Right atrium auricular region (tissue), 2 donors: ENCODE measurements around the gene FNIP2. TPM values are rescaled to one million over a fixed set of nuclear protein-coding genes. Genes with fewer than 3 reads are reported as not detected.
"Not testable (repeated sequence)": the region's sequence is repeated elsewhere in the genome, so short reads cannot be mapped to it uniquely, and the experiment has no call there.

Experiments used
- DNase-seq: peaks from one replicate; pipeline ENCODE4 v3.0.0-alpha.2; 2019; ENCODE audit warnings: low spot score
- H3K27ac ChIP-seq, 2 donors: fragments of 200-600 bp; sonication (generic); 1 replicate in 1 of 2; 2 replicates in 1 of 2; pipeline ENCODE4 v1.5.1; 2016 to 2019
- H3K27me3 ChIP-seq, 2 donors: fragments of 200-600 bp; sonication (generic); one replicate each; pipeline versions ENCODE4 v1.5.1 to v1.6.0; 2017 to 2019
- H3K36me3 ChIP-seq: fragments of 200-600 bp; sonication (generic); one replicate; pipeline ENCODE4 v1.5.1; 2016
- H3K4me1 ChIP-seq, 2 donors: fragments of 200-600 bp; sonication (generic); one replicate each; pipeline versions ENCODE4 v1.5.1 to v1.6.0; 2017 to 2019
- H3K4me3 ChIP-seq, 2 donors: fragments of 200-600 bp; sonication (generic); 1 replicate in 1 of 2; 2 replicates in 1 of 2; pipeline ENCODE4 v1.5.1; 2017 to 2019; ENCODE audit warnings: mild to moderate bottlenecking in 1 of 2, moderate library complexity in 1 of 2
- H3K9me3 ChIP-seq, 2 donors: fragments of 200-600 bp; sonication (generic); one replicate each; pipeline ENCODE4 v1.5.1; 2019
- total RNA-seq, 2 donors: library from RNA; depleted of rRNA; stranded (reverse); fragments of >200 nt; gene quantifications; one replicate each; pipeline ENCODE4 v1.1.0, GENCODE V29; 2016
- TF ChIP-seq, protein P1 (sequence below), 2 donors: fragments of 200-600 bp; sonication (generic); IDR thresholded peaks; one replicate each; pipeline ENCODE4 v1.5.1; 2019; ENCODE audit warnings: antibody characterized with exemption in 2 of 2

The FNIP2 gene
- total RNA-seq, 2 donors from 2014 or later: 38.3 to 42.4 TPM

DNA sequence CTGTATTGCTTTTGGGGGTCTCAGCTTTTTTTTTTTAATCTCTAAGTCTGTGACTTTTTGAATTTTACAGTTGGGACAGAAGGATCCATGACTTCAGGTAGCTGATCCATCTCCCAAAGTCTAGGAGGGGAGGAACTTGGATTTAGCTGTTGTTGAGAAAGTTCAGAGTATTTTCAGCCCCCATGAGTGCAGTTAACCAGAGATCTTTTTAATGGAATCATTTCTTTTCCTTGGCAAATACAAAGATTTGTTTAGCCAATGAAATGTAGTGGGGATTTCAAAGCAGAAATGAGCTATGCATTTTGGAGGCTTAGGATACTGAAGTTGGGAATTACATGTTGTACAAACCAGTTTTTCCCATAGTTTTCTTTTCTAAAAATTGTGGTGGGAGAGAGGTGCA lies 18.1 kb downstream of the FNIP2 start:
- Histone ChIP-seq H3K9me3 (no peaks in the 10 kb centered on the region), H3K27ac (peak overlapping the region; percentile 66 to 73), H3K4me1 (peaks cover 0 to 84% of the 10 kb centered on the region in 2 donors), H3K27me3 (no peaks in the 10 kb centered on the region), H3K36me3 (no peaks in the 10 kb centered on the region), H3K4me3 (no peak overlapping the region)
- TF ChIP-seq, protein P1, sequence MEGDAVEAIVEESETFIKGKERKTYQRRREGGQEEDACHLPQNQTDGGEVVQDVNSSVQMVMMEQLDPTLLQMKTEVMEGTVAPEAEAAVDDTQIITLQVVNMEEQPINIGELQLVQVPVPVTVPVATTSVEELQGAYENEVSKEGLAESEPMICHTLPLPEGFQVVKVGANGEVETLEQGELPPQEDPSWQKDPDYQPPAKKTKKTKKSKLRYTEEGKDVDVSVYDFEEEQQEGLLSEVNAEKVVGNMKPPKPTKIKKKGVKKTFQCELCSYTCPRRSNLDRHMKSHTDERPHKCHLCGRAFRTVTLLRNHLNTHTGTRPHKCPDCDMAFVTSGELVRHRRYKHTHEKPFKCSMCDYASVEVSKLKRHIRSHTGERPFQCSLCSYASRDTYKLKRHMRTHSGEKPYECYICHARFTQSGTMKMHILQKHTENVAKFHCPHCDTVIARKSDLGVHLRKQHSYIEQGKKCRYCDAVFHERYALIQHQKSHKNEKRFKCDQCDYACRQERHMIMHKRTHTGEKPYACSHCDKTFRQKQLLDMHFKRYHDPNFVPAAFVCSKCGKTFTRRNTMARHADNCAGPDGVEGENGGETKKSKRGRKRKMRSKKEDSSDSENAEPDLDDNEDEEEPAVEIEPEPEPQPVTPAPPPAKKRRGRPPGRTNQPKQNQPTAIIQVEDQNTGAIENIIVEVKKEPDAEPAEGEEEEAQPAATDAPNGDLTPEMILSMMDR (IDR thresholded peaks at IDR 0.05): no peak
- DNase-seq: no peak

GRCh38 chr4:158787709-158788475 lies 19.1 kb downstream of the FNIP2 start:
- Histone ChIP-seq H3K4me1 (peaks cover 0 to 83% of the 10 kb centered on the region in 2 donors), H3K27me3 (no peaks in the 10 kb centered on the region), H3K4me3 (no peak overlapping the region), H3K36me3 (no peaks in the 10 kb centered on the region), H3K27ac (peak overlapping the region; percentile 66 to 73), H3K9me3 (no peaks in the 10 kb centered on the region)
- no peak for DNase-seq
- TF ChIP-seq, protein P1 (IDR thresholded peaks at IDR 0.05): no peak

- DNase-seq: no peak
- no peaks in the 10 kb centered on the region for H3K9me3 ChIP-seq
- H3K27me3 ChIP-seq: no peaks in the 10 kb centered on the region
- TF ChIP-seq, protein P1 (IDR thresholded peaks at IDR 0.05): no peak
- no peak overlapping the region for H3K4me3 ChIP-seq
- no peaks in the 10 kb centered on the region for H3K36me3 ChIP-seq
- H3K4me1 ChIP-seq: peaks cover 0 to 83% of the 10 kb centered on the region in 2 donors
- H3K27ac ChIP-seq: peak overlapping the region; percentile 66 to 73
Observed at GRCh38 chr4:158788516-158788915, 19.7 kb downstream of the FNIP2 start.

- Histone ChIP-seq H3K27ac (no peak overlapping the region), H3K9me3 (no peaks in the 10 kb centered on the region), H3K36me3 (no peaks in the 10 kb centered on the region), H3K27me3 (no peaks in the 10 kb centered on the region), H3K4me1 (peaks cover 0 to 75% of the 10 kb centered on the region in 2 donors), H3K4me3 (no peak overlapping the region)
- no peak for DNase-seq
- TF ChIP-seq, protein P1 (IDR thresholded peaks at IDR 0.05): no peak
Observed at GRCh38 chr4:158789853-158790252, 21.0 kb downstream of the FNIP2 start.

DNA sequence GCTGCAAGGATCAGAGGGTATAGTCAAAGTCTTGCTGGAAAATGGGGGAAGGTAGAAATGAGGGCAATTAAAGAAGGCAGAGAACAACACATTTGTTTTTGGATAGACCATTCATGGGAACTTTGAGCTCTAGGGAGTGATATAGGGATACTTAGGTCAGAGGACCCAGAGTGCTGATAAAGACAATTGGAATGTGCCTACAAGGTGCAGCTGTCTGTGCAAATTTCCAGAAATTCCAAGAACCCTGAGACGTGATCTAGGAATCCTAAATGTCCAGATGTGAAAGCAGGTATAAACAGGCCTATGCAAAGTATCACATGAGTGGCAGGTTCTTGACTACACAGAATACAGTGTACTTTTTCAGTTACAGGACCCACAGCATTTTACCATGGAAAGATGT lies 24.2 kb downstream of the FNIP2 start:
- no peaks in the 10 kb centered on the region for H3K27me3 ChIP-seq
- H3K27ac ChIP-seq: no peak overlapping the region
- TF ChIP-seq, protein P1 (IDR thresholded peaks at IDR 0.05): no peak
- H3K4me3 ChIP-seq: no peak overlapping the region
- H3K9me3 ChIP-seq: no peaks in the 10 kb centered on the region
- no peaks in the 10 kb centered on the region for H3K36me3 ChIP-seq
- no peak for DNase-seq
- H3K4me1 ChIP-seq: peaks cover 0 to 43% of the 10 kb centered on the region in 2 donors

DNA sequence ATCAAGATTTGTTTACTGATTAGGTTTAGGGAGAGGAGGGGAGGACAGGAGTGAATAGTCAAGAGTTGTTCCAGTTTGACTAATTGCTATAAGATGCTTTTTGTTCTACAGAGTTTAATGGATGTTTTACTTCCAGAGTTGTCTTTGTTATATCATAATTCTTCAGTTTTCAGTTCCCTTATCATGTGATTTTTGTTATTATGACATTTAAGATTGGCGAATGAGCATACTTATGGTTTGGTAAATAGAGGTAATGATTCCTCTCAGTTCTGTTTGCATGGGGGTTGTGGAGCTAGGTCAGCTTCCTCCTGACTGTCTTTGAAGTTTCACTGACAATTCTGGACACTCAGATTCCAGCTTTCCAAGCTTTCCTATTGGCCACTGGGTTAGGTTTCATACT lies 24.6 kb downstream of the FNIP2 start:
- H3K36me3 ChIP-seq, H3K27ac ChIP-seq, H3K4me3 ChIP-seq, DNase-seq, H3K27me3 ChIP-seq, H3K9me3 ChIP-seq: not testable (repeated sequence)
- H3K4me1 ChIP-seq: peaks cover 0 to 39% of the 10 kb centered on the region in 2 donors
